CD4-positive, alpha-beta T cell treated with Interleukin-15 for 4 hours (primary cell): Measurements from ENCODE around the gene ARHGAP35.
"Not testable (repeated sequence)": the region's sequence is repeated elsewhere in the genome, so short reads cannot be mapped to it uniquely, and the experiment has no call there.

ENCODE experiments used
- DNase-seq: peaks from one replicate; pipeline ENCODE4 v3.0.0-alpha.2; 2020; ENCODE audit warnings: low spot score

ARHGAP35 gene

DNA sequence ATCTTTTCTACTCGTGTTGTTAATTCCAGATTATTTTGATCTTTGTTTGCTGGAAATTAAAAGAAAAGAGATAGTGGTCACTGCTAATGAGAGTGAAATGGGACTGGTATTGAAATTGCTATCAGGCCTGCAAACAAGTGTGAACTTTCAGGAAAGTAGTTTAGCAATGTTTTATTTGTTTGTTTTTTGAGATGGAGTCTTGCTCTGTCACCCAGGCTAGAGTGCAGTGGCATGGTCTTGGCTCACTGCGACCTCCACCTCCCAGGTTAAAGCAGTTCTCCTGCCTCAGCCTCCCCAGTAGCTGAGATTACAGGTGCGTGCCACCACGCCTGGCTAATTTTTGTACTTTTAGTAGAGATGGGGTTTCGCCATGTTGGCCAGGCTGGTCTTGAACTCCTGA, 10.4 kb downstream of the ARHGAP35 start:
- DNase-seq = not testable (repeated sequence)

DNA sequence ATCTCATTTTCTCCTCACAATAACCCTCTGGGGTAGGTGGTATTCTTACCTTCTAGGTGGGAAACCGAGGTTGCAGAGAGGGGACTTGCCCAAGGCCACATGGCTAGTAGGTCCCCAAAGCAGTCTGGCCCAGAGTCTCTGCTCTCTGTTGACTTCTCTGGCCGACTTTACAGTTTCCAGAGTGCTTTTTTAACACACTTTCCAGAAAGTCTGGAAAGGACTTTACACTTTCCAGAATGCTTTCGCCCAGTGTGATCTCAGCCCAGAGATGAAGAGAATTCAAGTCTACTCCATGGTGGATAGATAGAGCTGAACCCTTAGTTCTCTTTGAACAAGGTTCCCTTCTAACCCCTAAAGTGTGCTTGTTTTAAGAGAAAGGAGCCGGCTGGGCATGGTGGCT, 12.2 kb downstream of the ARHGAP35 start:
- DNase-seq = no peak

DNA sequence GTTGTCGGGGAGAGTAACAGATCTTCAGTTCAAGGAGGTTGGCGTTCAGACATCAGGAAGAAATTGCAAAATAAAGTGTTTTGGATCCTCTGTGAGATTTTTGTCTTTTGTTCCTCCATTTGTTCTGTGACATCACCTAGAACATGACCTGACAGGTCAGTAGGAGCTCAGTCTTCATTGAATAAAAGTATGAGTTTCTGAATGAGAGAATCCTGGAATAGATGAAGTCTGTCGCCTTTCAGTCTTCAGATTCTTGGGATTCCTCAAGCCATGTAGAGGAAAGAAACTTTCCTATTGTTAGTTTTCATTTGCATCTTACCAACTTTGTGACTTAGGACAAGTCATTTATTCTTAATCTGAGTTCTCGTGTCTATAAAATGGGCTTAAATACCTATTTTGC, 14.4 kb downstream of the ARHGAP35 start:
- DNase-seq = no peak

DNA sequence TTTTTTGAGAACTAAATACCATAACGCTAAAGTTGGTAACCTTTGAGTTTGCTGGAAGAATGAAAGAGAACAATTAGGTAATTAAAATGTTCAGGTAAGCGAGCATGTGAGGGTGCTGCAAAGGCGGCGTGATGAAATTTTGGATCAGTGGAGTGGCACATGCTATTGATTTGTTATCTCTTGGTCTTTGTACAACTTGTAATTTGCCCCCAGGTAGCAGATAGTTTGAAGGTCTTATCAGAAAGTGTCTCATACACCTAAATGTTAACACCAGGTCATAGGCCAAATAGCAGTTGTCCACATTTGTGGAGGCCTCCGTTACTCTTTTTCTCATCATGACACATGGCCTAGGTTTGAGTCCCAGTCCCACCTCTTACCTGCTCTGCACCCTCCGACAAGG, 14.9 kb downstream of the ARHGAP35 start:
- DNase-seq = no peak

DNA sequence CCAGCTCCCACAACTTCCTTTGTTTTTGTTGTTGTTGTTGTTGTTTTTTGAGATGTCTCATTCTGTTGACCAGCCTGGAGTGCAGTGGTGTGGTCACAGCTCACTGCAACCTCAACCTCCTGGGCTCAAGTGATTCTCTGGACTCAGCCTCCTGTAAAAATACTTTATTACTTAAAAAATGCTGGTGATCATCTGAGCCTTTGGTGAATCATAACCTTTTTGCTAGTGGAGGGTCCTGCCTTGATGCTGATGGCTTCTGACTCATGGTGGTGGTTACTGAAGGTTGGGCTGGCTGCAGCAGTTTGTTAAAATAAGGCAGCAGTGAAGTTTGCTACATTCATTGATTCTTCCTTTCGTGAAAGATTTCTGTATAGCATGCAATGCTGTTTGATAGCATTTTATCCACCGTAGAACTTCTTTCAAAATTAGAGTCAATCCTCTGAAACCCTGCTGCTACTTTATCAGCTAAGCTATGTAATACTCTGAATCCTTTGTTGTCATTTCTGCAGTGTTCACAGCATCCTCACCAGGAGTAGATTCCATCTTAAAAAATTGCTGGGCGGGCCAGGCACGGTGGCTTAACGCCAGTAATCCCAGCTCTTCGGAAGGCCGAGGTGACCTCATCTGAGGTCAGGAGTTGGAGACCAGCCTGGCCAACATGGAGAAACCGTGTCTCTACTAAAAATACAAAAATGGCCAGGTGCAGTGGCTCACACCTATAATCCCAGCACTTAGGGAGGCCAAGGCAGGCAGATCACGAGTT, 18.0 kb downstream of the ARHGAP35 start:
- no peak for DNase-seq

DNA sequence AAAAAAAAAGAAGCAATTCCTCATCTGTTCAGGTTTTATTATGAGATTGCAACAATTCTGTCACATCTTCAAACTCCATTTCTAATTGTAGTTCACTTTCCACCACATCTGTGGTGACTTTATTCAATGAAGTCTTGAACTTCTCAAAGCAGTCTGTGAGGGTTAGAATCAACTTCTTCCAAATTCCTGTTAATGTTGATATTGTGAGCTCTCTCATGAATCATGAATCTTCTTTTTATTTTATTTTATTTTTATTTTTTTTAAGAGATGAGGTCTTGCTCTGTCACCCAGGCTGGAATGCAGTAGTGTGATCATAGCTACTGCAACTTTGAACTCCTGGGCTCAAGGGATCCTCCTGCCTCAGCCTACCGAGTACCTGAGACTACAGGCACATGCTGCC, 19.6 kb downstream of the ARHGAP35 start:
- no peak for DNase-seq

DNA sequence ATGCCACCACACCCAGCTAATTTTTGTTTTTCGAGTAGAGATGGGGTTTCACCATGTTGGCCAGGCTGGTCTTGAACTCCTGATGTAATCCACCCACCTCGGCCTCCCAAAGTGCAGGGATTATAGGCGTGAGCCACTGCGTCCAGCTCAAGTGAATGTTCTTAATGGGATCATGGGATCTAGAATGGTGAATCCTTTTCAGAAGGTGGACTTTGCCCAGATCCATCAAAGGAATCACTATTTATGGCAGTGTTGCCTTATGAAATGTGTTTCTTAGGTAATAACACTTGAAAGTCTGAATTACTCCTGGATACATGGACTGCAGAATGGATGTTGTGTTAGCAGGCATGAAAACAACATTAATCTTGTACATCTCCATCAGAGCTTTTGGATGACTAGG, 20.3 kb downstream of the ARHGAP35 start:
- DNase-seq = no peak

DNA sequence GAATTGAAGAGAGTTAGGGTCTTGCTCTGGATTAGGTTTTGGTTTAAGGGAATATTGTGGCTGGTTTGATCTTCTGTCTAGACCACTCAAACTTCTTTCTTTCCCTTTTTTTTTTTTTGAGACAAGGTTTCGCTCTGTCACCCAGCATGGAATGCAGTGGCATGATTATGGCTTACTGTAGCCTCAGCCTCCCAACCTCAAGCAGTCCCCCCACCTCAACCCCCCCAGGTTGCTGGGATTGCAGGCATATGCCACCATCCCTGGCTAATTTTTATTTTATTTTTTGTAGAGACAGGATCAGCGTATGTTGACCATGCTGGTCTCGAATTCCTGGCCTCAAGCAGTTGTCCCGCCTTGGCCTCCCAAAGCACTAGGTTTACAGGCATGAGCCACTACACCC, 21.2 kb downstream of the ARHGAP35 start:
- DNase-seq = no peak

DNA sequence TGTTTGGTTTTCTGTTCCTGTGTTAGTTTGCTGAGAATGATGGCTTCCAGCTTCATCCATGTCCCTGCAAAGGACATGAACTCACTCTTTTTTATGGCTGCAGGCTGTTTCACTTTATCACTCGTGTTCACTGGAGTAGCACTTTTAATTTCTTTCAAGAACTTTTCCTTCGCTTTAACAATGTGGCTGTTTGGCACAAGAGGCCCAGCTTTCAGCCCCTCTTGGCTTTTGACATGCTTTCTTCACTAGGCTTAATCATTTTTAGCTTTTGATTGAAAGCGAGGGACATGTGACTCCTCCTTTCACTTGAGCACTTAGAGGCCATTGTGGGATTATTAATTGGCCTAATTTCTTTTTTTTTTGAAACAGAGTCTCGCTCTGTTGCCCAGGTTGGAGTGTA, 22.0 kb downstream of the ARHGAP35 start:
- not testable (repeated sequence) for DNase-seq

DNA sequence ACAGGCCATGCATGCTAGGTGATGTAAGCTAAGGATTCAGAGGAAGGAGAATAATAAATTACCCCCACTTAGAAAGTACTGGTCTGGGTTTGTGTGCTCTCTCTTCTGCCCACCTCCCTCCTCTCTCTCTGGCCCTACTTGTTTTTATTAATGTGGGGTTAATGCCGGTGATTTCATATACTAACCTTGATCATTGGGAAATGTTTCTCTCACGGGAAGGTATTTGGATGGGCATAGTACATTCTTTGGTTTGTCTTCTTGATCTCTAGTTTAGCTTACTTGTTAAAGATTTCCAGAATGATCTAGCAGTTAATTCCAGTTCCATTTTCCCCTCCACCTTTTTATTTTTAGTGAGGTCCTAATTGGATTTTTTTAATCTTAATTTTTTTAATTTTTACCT, 24.6 kb downstream of the ARHGAP35 start:
- DNase-seq = no peak

DNA sequence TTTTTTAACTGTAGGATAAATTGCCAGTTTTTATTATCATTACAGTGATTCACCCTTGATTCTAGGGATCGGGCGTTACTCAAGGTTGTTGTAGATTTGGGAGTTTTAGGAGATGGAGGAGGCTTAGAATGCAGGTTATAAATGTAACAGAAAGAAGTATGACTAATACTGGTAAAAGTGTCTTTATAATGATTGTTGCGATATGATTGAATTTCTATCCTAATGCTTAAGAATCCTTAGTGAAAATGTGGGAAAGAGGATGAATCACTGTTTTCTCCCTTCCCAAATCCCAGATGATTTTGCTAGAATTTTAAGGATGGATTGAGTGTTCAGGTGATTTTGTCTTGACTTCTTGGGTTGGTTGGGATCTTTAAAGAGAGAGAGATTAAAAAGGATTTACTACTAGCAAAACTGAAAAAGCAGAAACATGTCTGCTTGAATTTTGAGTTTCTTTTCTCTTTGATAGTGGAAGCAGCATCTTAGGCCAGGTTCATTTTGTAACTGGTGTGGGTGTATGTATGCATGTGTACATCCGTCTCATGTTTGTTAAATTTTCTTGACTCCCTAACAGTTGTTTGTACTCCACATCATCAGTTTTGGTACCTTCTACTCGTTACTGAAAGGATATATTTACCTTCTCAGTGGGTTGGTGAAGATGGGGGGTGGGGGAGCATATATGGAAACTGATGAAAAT, 25.9 kb downstream of the ARHGAP35 start:
- no peak for DNase-seq

DNA sequence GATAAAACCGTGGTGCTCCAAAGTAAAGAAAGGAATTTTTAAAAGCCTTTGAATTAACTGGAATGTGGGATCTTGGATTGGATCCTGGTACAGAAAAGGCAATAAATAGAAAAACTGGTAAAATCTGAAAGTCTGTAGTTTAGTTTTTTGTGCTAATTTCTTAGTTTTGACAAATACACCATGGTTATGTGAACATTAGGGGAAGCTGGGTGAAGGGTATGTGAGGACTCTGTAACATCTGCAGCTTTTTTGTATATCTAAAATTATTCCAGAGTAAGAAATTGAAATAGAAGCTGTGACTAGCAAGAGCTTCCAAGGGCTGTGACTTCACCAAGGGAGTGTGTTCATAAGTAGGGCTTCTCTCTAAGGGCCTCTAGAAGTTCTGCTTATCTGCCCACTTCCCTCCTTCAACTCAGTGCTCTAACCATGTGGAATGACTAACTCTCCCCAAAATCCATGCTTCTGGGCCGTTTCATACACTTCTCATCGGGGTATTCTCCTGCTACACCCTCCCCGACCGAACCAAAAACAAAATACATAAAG, 26.5 kb downstream of the ARHGAP35 start:
- DNase-seq = no peak

DNA sequence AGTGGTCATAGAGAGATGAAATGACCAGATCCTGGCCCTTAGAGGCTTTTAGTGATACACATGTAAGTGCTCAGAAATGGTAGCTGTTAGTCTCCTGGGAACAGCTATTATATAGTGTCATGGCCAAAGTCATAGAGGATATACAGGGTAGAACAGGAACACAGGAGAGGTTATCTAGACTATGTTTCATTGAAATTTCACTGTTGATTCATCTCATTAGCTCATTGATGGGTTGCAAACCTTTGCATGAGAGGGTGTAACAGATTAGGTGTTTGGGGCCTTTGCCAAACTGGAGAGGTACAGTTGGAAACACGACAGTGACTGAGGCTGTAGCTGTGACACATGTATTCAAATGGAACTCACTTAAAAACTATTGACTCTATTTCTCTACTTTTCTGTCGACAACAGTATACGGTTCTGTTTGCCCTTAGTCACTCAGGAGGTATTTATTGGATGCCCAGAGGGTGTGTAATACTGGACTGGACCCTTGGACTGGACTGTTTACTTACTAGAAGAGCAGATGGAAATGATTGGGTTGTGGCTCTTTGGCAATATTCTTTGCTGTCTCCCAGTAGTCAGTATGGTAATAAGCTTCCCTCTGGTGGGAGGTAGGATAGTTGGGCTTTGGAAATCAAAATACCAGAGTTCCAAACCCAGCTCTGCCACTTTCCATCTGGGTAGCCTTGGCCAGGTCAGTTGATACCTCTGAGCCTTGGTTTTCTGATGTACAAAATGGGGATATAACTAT, 29.8 kb downstream of the ARHGAP35 start:
- DNase-seq = no peak

DNA sequence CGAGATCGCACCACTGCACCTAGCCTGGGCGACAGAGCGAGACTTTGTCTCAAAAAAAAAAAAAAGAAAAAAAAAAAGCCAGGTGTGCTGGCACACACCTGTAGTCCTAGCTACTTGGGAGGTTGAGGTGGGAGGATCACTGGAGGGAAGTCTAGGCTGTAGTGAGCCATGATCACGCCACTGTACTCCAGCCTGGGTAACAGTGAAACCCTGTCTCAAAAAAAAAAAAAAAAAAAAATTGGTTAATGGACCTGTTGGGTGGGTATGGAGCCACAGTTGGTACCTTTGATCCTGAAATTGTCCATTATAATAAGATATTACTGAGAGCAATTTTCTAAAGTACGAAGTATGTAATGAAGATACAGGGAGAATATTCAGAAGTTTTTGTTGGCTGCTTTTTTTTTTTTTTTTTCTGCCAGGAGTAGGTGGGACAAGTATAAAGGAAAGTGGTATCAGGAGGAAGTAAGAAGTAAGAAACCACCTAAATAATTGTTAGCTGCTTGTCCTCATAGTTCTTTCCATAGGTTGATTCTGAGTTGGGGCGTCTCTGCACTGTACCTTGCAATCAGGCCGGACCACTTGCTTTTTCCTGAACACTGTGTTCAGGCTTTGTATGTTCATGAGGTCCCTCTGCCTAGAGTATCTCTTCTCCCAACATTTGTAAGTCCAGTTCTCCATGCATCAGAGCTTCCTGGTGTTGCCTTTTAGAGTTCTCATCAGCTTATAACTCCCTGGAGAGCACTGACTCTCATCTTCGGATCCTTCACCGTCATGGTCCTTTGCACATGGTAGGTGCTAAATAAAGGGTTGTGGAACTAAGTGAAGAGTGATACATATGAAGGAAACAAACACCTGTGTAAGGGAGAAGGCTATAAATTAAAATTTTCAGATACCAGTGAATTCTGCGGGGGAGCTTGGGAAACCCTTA, 31.7 kb downstream of the ARHGAP35 start:
- no peak for DNase-seq

DNA sequence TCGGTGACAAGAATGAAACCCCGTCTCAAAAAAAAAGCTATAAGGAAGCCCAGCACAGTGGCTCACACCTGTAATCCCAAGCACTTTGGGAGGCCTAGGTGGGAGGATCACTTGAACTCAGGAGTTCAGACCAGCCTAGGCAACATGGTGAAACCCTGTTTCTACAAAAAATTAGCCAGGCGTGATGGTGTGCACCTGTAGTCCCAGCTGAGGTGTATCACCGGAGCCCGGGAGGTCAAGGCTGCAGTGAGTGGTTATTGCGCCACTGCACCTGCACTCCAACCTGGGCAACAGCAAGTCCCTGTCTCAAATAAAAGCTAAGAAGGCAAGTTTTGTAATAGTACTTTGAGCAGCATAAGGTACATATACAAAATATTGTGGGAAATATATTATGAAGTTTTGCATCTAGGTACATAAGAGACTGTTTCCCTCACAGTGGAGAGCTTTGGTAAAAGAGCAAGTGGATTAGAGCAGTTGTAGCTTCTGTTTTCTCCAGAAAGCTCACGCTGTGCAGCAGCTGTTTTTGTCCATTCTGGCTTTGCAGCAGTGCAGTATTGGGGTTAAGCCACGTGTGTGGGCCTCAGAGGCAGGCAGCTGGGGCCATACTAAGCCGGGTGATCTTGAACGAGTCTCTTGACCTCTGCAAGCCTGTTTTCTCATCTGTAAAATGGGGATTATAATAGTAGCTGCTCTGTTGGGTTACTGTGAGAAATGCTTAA, 35.4 kb downstream of the ARHGAP35 start:
- DNase-seq = no peak

DNA sequence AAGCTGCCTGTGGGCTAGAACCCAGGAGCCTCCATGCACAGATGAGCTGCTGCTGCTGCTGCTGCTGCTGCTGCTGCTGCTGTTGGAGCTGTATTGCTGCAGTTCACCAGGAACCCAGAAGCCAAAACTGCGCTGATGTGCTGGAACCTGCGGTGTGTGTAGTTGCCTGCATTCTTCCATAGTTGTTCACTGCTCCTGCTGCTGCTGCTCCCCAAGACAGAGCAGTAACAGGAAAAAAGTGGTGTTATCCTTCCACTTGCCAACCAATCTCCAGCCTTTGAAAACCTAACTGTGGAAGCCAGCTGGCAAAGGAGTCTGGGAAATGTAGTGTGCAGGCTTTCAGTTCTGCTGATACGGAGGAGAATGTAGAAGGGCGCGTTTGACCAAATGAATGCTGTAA, 37.9 kb downstream of the ARHGAP35 start:
- no peak for DNase-seq

DNA sequence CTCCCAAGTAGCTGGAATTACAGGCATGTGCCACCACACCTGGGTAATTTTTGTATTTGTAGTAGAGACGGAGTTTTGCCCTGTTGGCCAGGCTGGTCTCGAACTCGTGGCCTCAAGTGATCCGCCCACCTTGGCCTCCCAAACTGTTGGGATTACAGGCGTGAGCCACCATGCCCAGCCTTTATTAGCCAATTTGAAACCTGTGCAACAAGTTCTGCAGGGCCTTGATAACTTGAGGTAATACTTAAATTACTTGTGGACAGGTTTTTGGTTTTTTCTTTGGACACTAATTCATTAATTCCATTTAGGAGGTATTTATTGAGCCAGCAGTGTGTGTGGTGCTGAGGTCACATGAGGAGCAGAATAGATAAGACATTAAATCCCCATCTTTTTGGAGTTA, 39.5 kb downstream of the ARHGAP35 start:
- no peak for DNase-seq

DNA sequence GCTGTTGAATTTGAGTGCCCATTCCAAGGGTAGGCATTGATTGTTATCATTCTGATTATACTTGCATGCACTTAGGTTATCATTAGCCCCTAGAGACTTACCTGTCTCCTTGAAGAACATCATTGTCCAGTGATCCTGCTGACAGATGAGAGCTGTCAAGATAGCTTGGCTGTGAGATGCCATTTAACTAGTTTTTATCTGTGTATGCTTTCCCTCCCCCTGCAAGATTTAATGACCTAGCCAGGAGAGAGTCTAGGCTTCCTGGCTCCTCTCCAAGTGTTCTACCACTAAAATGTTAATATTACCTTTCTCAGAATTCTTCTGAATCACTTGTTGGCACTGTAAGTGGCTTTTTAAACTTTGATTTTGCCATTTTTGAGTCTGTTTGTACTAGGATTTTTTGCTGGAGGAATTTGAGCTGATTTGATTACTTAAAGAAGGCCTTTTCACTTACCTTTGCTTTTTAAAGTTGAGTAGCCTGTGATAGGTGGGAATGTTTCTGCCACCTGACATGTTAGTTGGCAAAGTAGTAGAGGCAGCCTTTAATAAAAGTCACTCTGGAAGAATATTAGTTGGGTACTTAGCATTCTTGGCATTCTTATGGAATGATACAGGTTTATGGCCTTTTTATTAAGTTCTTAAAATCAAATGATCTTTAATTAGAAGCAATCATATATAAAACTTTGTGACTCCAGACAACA, 41.1 kb downstream of the ARHGAP35 start:
- no peak for DNase-seq

DNA sequence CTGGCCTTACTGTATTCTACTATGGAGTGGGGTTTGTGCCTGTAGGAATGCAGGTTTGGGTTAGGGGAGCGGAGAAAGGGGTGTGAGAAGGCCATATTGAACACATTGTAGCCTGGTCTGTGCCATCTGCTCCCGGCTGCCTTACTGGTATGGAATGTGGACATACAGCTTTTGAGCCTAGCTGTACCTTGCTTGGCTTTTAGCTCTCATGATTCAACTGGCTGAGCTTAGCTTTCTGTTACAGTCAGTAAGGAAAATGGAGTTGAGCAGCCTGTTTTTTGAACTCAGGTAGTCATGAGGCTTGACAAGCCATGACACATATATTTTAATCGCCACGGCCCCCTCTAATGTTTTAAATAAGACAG, 41.6 kb downstream of the ARHGAP35 start:
- no peak for DNase-seq

DNA sequence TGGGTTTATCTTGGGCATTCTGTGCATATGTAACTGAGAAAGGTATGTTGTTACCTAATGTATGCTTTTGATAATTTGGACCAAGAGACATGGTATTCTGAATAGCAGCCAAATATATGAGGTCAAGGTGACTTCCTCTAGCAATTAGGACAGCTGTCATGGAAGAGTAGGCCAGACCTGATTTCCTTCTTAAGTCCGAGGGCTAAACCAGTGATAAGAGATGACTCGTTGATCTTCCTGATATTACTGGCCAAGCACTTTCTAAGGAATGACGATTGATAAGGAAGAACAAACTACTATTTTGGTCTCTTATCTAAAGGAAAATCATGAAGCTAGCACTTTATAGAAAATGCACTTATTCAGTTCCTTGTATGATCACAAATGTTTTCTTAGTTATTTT, 42.7 kb downstream of the ARHGAP35 start:
- no peak for DNase-seq
